NCI-H2196 (cell line): Measurements from ENCODE around the gene PLD3.

Experiments used
- DNase-seq: peaks from one replicate; lab custom pipeline; 2025; ENCODE audit not compliant: unreplicated experiment; lab: John Stamatoyannopoulos, UW

The PLD3 gene, protein sequence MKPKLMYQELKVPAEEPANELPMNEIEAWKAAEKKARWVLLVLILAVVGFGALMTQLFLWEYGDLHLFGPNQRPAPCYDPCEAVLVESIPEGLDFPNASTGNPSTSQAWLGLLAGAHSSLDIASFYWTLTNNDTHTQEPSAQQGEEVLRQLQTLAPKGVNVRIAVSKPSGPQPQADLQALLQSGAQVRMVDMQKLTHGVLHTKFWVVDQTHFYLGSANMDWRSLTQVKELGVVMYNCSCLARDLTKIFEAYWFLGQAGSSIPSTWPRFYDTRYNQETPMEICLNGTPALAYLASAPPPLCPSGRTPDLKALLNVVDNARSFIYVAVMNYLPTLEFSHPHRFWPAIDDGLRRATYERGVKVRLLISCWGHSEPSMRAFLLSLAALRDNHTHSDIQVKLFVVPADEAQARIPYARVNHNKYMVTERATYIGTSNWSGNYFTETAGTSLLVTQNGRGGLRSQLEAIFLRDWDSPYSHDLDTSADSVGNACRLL

DNA sequence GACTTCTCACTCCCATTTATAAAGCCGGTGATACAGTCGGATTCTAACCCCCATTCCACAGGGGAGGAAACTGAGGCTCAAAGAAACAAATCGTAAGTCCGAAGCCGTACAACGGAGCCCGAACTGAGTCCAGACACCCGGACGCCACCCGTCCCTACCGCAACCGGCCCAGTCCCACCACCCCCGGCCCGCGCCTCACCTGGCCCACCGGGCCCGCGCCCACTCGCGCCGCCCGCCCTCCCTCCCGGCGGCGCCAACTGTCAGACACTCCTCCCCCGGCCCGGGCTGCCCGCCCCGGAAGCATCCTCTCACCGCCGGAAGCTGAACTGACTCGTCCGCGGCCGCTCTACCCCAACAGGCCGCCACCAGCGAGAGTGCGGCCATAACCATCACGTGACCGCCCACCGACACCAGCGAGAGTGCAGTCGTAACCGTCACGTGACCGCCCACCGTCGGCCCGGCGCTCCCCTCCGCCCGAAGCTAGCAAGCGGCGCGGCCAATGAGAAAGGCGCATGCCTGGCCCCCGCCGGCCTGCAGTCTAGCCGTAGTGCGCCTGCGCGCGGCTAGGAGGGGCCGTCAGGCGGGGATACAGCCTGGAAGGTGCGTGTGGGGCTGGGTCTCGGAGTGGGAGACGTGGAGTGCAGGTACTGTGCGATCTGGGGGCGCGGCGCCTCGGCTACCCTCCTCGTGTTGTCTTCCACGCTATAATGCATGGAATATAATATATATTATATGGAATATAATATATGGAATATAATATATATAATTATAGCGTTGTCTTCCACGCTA, at the start of gene PLD3, which contains the start of gene C19orf47:
Gene PLD3, plus strand, starts transcription at position 571 of the 789 bp plus-strand sequence. CDS start 17,789 bp downstream, outside the sequence.
Gene C19orf47, minus strand, starts transcription at position 273 of the 789 bp plus-strand sequence. CDS start 6,540 bp downstream, outside the sequence.
- peak; percentile 99 for DNase-seq

DNA sequence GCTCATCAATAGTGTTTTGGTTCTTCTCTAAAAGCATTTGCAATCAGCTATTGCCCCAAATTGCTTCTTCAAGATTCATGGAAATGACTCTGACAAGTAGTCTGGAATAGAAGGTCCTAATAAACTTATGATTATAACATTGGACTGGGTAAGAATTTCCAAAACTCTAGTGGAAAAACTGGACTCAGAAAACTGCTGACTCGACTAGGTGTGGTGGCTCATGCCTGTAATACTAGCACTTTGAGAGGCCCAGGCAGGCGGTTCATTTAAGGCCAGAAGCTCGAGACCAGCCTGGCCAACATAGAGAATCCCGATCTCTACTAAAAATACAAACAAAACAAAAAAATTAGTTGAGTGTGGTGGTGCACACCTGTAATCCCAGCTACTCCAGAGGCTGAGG, 47.8 kb upstream of the PLD3 start:
- DNase-seq, result no peak

DNA sequence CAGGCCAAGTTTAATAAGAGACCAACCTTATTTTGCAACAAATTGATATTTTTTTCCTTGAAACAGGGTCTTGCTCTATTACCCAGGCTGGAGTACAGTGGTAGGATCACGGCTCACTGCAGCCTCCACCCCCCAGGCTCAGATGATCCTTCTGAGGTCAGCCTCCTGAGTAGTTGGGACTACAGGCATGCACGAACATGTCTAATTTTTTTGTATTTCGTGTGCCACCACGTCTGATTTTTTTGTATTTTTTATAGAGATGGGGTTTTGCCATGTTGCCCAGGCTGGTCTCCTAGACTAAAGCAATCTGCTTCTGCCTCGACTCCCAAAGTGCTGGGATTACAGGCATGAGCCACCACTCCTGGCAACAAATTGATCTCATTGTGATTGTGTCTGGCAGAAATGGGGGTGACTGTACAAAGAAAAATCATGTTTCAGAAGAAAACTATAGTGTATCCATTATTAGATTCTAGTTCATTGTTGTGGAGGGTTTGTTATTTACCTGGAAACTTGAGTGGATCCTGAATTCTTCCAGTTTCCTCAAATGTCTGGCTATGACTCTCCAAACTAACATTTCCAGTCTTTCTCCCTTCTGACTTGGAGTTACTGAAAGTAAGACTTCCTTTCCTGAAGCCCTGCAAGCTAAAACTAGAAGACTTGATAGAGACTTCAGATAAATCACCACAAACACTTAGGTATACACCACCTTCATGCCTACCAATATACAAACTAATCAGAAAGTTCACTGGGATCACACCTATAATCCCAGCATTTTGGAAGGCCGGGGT, 46.1 kb upstream of the PLD3 start:
- no peak for DNase-seq

- DNase-seq, result no peak
Observed at GRCh38 chr19:40303765-40304164, 44.7 kb upstream of the PLD3 start.

GRCh38 chr19:40304306-40304705, 44.2 kb upstream of the PLD3 start:
- DNase-seq, result no peak

DNA sequence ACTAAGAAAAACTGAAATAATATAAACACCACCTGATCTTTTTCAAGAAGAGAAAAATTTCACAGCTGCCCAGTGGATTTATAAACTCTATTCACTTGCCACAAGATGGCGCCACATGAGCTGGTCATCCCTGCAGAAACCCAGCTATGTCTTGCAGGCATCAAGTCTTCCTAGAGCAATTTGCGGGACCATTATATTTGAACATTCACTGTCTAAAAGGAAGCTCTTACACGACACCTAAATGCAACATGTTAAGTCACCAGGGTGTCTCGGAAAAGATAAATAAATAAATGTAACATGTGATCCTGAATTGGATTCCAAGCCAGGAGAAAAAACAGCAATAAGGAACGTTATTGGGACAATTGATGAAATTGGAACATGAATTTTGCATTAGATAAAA, 43.1 kb upstream of the PLD3 start:
- DNase-seq, result peak; percentile 82

DNA sequence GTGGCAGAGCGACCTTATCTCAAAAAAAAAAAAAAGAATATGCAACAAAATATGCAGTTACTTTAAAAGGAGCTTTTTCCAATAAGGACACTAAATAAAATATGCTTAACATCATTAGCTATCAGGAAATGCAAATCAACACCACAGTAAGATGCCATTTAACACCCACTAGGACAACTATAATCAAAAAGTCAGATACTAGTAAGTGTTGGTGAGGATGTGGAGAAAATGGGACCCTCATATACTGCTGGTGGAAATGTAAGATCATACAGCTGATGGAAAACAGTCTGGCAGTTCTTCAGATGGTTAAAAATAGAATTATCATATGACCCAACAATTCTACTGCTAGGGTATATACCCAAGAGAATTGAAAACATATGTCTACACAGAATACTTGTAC, 38.8 kb upstream of the PLD3 start:
- no peak for DNase-seq

- no peak for DNase-seq
Observed at GRCh38 chr19:40312533-40312932, 36.0 kb upstream of the PLD3 start.

GRCh38 chr19:40313229-40313983, 35.1 kb upstream of the PLD3 start:
- DNase-seq, result no peak

GRCh38 chr19:40314656-40315055, 33.8 kb upstream of the PLD3 start:
- DNase-seq, result no peak

DNA sequence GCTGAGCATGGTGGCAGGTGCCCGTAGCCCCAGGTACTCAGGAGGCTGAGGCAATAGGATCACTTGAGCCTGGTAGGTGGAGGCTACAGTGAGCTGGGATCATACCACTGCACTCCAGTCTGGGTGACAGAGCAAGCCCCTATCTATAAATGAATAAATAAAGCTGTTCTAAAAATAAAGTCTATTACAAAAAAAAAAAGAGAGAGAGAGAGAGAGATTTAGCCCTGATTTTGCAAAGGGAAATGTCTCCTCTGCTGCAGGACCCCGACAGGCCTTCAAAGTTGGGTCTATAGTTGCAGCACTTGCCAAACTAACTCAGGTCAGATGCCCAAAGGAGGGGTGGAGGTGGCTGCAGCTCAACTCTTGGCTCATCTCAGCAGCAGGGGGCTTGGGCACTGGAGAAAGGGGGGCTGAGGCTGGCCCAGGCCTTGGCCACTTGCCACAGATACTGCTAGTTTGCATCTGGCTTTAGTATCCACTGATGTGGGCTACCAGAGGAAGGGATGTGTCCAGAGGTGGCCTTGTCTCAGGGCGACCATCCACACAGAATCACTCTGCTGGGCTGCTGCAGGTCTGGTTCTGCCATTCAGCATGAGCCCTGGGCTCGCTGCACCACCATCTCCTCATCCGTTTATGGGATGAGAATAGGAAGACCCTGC, 32.6 kb upstream of the PLD3 start:
- no peak for DNase-seq

- no peak for DNase-seq
Observed at GRCh38 chr19:40317338-40317737, 31.2 kb upstream of the PLD3 start.

DNA sequence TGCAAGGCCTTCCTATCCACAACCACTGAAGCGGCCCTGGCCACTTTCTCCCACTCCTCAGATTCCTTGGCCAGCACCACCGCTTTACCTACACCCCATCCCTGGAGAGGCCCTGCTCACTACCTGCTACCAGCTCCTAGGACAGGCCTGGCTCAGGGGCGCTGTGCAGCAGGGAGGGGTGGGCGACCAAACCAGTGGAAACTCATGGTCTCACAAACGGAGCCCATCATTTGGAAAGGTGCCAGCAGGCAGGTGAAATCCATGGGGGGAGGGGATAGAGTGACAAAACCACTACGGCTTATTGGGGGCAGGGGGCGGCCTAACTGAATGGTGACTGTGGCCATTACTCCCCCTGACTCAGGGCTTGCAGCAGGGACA, 27.9 kb upstream of the PLD3 start:
- no peak for DNase-seq

- DNase-seq, result no peak
Observed at GRCh38 chr19:40321076-40321475, 27.4 kb upstream of the PLD3 start.

DNA sequence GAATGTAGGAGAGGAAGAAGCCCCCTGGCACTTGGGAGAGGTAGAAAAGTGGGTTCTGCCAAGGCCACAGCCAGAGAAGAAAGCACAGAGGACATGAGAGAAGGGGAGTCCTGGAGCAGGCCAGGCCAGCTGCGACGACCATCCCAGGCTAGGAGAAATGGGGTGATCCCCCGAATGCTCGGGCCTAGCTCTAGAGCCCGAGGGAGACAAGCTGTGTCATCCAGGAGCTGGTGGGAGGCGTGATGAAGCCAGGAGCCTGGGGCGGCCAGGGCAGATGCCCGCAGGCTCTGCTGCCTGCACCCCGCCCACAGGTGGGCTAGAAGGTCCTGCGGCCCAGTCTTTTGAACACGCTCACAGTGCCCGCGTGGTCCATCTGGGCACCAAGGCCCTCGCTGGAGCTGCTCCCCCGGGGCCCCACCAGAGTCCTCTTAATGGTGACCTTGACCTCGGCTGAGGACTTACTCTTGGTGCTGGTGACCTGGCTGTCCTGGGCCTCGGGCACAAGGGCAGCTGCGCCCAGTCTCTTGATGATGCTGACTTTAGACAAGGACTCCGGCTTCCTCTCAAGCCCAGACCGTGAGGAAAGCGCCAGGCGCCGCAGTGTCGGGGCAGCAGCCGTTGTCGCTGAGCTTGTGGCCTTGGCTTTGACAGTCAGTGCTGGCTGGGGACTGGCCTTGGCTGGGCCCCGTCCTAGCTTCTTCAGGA, 26.8 kb upstream of the PLD3 start:
- no peak for DNase-seq

DNA sequence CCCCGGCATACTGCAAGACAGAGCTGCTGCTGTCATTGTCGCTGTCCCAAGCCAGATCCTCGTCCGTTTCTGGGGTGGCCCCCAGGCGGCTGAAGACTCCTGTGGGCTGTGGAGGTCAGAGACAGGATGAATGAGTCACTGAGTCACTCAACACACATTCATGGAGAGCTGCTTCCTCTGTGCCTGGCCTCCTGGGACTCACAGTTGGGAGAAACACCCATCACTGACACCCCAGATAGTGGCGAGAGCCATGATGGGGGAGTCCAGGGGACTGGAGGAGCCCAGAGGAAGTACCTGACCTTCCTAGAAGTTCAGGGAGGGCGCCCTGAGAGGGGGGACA, 26.3 kb upstream of the PLD3 start:
- no peak for DNase-seq

- DNase-seq, result no peak
Observed at GRCh38 chr19:40322951-40323615, 25.4 kb upstream of the PLD3 start.

DNA sequence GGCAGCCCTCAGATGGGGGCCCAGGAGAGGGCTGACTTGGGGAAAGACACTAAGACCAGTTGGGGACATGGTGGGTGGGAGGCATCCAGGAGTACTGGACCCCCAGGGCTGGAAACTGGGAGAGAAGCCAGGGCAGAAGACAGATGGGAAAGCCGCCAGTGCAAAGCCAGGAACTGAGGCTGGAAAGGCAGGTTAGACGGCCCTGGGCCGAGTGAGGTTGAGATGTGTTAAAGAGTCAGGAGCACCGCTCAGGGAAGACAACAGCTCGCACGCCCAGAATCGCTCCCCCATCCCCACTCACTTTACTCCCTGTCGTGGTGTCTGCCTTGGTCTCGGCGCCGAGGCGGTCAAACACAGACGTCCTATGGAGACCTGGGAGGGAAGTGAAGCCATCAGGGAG, 24.8 kb upstream of the PLD3 start:
- no peak for DNase-seq

GRCh38 chr19:40326201-40326600, 22.3 kb upstream of the PLD3 start:
- DNase-seq, result no peak
